Fibroblast of skin of left quadriceps (primary cell): Measurements from ENCODE around the gene BRSK2.

Experiments used
- DNase-seq, 2 experiments: peaks; one replicate each; pipeline ENCODE4 v3.0.0-alpha.2; 2013; ENCODE audit warnings: low read depth in 2 of 2

Gene BRSK2

GRCh38 chr11:1436468-1437039 lies 46.8 kb downstream of the BRSK2 start:
- no peak for DNase-seq

- DNase-seq, result no peak
Measured at GRCh38 chr11:1437500-1437899, 47.8 kb downstream of the BRSK2 start.

GRCh38 chr11:1438261-1438966 lies 48.7 kb downstream of the BRSK2 start:
- no peak for DNase-seq

GRCh38 chr11:1438967-1439330 lies 49.2 kb downstream of the BRSK2 start:
- DNase-seq, result no peak

GRCh38 chr11:1439341-1439740 lies 49.6 kb downstream of the BRSK2 start:
- no peak for DNase-seq

- DNase-seq, result no peak
Measured at GRCh38 chr11:1440066-1440465, 50.3 kb downstream of the BRSK2 start.

GRCh38 chr11:1440496-1440895 lies 50.8 kb downstream of the BRSK2 start:
- no peak for DNase-seq

GRCh38 chr11:1442163-1442562 lies 52.4 kb downstream of the BRSK2 start:
- no peak for DNase-seq

GRCh38 chr11:1442807-1443366 lies 53.2 kb downstream of the BRSK2 start:
- DNase-seq, result no peak

GRCh38 chr11:1443737-1444136 lies 54.0 kb downstream of the BRSK2 start:
- DNase-seq, result no peak

GRCh38 chr11:1444321-1444720 lies 54.6 kb downstream of the BRSK2 start:
- DNase-seq, result no peak

GRCh38 chr11:1444823-1445422 lies 55.2 kb downstream of the BRSK2 start:
- DNase-seq, result no peak

- DNase-seq, result no peak
Measured at GRCh38 chr11:1445741-1446445, 56.2 kb downstream of the BRSK2 start.

- DNase-seq, result no peak
Measured at GRCh38 chr11:1446623-1447022, 56.9 kb downstream of the BRSK2 start.

- DNase-seq, result no peak
Measured at GRCh38 chr11:1447845-1448825, 58.4 kb downstream of the BRSK2 start.

GRCh38 chr11:1448882-1449281 lies 59.1 kb downstream of the BRSK2 start:
- no peak for DNase-seq

GRCh38 chr11:1449490-1450243 lies 59.9 kb downstream of the BRSK2 start:
- DNase-seq, result no peak

- DNase-seq, result no peak
Measured at GRCh38 chr11:1450344-1450875, 60.7 kb downstream of the BRSK2 start.

- no peak for DNase-seq
Measured at GRCh38 chr11:1450949-1451710, 61.4 kb downstream of the BRSK2 start.
